Inferior parietal cortex (tissue), 1 donor: ENCODE measurements around the gene STX7.

ENCODE experiments used
- DNase-seq: peaks from one replicate; pipeline ENCODE4 v3.0.0-alpha.2; 2016; ENCODE audit errors: extremely low spot score

STX7 gene

DNA sequence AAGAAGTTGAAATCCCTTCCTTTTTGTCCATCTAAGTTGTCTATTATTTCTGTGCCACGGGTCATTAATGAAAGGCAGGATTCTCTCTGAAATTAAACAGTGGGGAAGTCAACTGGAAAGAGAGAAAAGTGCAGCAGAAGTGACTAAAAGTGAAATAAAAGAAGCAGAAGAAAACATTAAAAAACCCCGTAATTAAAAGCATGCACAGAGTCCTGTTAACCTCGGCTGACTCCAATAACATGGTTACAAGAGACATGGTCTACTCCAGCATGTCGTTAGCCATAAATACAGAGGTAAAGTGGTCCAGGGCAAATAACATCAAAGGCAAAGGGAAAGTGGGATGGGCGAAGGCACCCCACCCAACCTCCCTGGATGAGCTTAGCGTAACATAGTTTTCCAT, 98.6 kb downstream of the STX7 start:
- DNase-seq: no peak

DNA sequence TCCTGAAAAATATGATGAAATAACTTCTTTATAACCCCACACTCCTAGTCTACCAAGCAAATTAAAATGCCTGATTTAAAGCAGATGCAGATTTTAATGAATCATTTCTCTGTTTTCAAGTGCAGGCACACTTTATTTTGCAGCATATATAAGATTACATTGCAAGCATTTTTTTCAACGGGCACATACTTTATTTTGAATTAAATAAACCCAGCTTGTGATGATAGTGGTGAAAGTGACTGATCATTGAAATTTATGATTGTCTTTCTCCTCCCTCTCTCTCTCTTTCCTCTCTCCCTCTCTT, 99.5 kb downstream of the STX7 start:
- DNase-seq: no peak

DNA sequence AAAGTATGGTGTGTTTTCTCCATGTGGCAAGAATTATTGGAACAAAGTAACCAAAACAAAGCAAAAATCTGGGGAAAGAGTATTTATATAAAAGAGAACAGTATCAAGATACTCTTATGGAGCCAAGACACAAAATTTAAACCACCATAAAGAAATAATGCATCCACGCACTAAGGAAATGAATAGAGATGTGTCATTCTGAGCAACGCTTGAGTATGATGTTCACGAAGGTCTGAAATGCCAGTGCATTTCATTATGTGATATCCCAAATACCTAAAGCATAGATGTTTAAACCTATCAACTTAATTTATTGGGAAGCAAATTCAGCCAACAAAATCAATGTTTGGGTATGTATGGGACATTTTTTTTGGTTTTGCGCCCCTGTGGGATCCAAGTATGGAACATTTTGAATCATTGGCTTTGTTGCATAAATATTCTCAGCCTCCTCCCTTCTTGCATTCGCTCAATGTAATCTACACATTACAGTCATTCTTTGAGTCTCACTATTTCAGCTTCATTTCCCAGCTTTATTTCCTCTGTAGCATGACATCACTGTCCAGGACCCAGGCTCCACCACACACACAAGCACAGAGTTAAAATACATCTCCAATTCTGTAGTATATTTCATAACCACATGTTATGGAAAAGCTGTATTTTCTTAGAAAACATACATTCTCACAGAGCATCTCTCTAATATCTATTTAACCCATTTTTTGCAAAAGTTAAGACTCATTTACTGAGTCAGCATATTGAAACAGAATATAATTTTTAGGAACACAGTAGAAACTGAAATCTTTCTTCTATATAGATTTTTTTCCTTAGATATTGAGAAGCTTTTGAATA, 100.0 kb downstream of the STX7 start:
- no peak for DNase-seq

DNA sequence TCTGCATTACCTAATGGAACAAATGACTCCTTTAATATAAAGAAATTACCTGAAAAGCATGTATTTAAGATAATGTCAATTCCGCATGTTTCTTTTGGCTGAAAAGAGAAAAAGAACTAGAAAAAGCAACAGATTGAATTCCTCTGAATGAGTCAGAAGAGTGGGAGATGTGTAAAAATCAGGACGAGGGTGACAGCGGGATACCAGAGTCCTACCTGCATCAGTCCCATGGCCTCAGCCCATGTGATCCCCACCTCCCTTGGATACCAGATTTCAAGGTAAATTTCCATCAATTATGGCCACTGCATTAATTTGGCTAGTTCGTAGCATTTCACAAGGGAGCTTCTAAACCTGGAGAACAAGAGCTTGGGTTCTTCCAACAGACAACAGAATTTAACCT, 101.6 kb downstream of the STX7 start:
- no peak for DNase-seq

DNA sequence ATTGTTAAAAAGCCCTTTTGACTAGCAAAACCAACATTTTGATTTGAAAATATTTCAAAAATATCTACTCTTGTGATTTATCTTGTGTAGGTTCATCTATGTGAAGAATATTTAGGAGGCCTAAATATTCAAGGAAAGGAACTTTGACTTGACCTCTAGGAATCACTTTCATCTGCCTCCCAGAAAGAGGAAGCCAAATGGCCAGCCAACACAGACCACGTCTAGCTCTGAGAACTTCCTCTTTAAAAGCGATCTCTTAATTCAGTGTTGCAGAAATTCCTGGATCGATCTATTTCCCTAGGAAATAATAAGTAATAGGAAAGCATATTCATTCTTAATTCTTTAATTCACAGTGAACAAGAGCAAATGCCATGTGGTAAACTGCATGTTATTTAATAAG, 102.1 kb downstream of the STX7 start:
- DNase-seq: no peak

DNA sequence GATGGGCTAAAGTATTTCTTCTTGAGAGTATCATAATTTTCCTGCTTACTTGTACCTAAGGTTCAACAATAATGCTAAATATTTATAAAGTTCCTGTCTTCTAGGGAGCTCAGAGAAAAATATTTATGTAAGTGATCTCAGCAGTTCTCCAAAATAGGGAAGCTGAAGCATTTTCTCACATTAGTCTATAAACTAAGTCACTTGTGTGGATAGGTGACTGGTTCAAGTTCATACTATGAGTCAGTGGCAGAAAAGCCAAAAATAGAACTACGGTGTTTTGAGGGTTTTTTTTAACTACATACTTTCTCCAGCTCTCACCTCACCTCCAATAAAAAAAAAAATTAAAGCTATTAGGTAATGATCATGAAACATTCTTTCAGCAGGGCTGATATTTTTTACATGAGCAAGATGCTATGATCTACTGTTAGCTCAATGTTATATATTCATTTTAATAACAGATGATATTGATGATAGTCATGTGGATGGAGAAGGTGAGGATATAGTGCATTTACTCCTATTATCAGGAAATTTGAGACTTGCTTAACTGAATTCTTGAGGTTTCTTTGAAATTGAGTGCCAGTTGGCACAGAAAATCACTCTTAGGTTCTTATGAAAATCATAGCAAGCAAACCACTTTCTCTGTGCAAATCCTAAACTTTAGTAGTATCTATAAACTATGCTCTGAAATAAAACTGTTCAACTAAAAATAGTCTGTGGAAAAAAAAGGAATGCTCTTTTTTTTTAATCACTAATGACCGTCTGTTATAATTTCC, 107.6 kb downstream of the STX7 start:
- no peak for DNase-seq

DNA sequence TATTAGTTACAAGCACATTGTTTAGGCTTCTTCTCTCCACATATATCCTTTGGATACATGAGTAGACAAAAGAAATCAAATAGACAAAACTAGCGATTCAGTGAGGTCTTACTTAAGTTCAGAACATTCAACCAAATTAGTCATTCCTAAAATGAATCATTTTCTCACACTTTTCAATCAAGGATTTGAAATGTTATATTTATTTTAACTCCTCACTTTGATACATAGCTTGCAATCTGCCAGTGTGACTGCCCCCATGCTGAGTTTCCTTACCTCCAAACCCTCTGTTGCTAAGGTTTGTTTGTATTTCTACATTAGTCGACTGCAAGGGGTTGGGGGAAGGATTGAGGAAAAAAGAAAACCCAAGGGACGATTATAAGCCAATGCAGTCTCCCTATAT, 108.2 kb downstream of the STX7 start:
- DNase-seq: no peak

DNA sequence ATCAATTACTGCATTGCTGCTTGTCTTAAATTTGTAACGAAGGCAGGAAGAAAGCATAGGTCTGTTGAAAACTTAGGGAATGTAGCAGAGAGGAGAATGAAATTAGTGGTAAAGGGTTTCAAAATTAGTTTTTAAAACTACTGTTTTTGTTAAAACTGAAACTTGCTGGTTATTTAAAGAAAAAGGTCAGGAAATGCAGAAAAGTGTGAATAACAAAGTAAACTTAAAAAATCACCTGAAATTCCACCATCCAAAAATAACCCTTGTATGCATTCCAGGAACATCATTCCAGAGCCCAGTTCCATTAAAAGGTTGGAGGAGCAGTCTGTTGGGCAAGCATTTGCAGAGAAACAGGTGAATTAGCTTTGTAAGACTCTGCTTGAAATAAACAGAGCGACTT, 108.6 kb downstream of the STX7 start:
- no peak for DNase-seq

DNA sequence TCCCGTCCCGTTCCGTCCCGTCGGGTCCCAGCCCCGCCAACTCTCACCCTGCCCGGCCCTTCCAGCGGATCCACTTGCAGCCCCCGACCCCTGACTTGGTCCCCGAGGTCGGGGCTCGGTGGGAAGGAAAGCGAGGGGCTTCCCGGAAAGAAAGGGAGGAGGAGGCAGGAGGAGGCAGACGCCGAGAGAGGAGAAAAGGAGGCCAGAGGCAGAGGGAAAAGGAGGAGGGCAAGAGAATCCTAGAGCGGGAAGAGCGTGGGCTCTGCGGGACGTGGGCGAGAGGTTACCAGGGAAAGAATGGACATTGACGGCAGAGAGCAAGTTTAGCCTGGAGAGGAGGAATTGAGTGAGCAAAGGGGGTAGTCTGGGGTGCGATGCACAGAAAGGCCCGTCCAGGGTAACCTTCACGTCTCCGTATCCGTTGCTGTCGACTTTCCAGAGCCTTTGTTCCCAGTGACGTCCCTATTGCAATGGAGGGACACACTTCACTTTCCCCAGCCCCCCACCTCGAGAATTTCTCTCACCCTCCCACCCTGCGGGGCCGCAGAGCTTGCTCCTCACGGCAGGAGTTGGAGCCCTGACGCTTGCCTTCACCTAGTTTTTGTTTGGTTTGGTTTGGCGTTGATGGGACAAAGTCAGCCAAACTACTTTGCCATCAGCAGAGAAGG, 111.2 kb downstream of the STX7 start:
- DNase-seq: no peak

DNA sequence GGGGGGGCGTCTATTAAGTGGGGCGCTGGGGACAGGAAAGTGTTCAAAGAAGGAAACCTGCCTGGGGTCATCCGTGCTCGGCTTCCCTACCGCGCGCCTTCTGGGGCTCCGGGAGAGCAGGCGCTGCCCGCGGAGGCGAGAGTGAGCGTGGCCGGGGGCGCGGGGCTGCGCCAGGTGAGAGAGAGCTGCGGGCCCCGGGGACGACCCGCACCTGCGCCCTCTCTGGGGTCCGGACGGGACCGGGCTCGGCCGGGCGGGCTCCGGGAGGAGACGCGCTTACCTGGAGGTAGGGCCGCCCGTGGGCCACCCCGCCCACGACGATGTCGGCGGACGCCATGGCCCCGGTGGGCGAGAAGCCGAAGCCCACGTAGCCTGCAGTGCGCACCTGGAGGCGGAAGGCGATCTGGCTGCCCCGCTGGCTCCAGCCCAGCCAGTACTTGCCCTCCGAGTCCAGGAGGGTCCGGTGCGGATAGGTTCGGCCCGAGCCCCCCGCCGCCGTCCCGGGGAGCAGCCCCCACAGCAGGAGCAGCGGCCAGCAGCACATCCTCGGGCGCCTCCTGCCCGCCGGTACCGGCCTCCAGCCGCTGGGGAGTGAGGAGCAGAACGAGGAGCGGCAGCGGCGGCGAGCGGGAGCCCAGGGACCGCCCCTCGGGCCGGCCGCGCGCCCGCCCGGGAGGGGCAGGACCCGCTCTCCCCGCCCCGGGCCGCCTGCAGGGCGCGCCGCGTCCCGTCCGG, 111.9 kb downstream of the STX7 start, which contains the start of gene MOXD1:
Gene MOXD1, minus strand, starts transcription at position 593 of the 735 bp plus-strand sequence. Its CDS starts 49 bp downstream, at position 544.
- no peak for DNase-seq

DNA sequence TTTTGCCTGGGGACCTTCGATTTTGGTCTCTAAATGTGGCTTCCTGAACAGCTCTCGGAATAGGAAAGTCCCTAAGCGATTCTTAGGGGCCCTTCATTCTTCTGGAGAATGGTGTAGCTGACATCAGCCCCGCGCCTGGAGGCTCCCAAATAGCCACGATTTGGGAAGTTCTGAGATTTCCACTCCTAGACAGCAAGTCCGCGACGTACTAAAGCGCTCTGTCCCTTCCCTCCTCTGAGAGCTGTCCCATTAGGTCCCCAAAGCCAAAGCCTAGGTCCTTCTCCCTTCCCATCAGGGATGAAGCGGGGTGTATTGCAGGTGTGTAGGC, 112.4 kb downstream of the STX7 start:
- no peak for DNase-seq

DNA sequence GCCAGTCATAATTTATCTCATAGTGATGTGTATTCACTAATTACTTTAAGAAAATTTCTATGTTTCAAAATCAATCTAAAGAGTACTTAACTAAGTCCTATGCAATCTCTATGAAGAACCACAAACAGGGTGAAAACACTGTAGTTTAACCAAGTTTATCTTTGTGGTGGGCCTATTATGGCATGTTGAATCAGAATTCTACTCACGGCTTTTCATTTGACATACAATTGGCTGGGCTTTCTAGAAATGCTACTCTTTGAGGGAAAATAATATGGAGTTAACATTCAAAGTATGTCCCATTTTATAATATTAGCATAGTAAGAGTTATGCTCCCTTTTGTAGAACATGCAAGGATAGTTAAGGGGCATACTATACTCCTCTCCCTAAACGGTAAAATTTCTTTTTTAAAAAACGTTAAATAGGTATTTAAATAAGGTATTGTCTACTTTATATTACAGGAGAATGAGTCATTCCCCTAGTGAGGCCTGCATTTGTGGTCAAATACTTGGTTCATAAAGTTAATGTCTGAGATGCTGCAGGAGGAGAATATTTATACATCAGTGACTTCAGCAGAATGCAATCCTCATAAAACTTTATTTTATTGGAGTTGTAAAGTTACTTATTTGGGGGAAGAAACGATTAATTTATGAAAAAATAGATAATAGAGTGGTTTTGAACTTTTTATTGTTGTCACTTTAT, 113.4 kb downstream of the STX7 start:
- no peak for DNase-seq
